ENCODE results near the gene GBF1. TPM values are rescaled to one million over a fixed set of nuclear protein-coding genes. Genes with fewer than 3 reads are reported as not detected.

Gene GBF1
- total and polyA plus RNA-seq, 2 of the 13 experiments (the other 11 are each of a cell fraction or from before 2014, with no cell fraction given), result 17.1 to 21.9 TPM

DNA sequence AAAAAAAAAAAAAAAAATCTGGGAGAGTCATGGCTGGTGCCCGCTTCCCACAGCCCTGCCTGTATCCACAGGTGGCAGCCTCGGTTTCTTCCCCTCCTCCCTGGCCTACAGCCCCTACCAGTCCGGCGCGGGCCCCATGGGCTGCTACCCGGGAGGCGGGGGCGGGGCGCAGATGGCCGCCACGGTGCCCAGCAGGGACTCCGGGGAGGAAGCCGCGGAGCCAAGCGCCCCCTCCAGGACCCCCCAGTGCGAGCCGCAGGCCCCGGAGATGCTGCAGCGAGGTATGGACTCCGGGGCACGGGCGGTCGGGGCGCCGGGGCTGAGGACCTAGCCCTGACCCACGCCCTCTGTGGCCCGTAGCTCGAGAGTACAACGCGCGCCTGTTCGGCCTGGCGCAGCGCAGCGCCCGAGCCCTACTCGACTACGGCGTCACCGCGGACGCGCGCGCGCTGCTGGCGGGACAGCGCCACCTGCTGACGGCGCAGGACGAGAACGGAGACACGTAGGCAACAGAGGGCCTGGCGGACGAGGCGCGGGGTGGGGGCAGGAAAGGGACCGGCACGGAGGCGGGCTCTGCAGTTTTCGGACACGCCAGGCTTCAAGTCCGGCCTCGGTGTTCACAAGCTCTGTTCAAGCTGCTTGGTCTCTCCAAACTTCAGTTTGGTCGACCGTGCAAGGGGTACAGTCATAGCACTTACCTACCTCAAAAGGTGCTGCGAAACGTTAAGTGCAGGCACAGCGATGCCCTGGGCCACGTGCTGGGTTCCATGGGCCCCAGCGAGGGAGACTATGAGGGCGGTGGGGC is 154.1 kb downstream of the GBF1 start (continued):
- TF ChIP-seq ZNF180 (CRISPR knock-in tag; IDR thresholded peaks at IDR 0.05; ENCODE audit: borderline replicate concordance, low read depth) (no peak), ZNF589 (CRISPR knock-in tag; conservative IDR thresholded peaks at IDR 0.05) (peak; percentile 83), SAP130 (CRISPR knock-in tag; IDR thresholded peaks at IDR 0.05; ENCODE audit: low read depth) (peak; percentile 91), MATR3 (CRISPR knock-in tag; IDR thresholded peaks at IDR 0.05) (no peak), NR2C2 (CRISPR knock-in tag; IDR thresholded peaks at IDR 0.05; ENCODE audit: borderline replicate concordance) (peak; percentile 51; the same call in 1 of the 2 replicates), MEIS1 (CRISPR knock-in tag; IDR thresholded peaks at IDR 0.05; ENCODE audit: borderline replicate concordance) (peak; percentile 49; the same call in 1 of the 2 replicates), ZFP37 (CRISPR knock-in tag; IDR thresholded peaks at IDR 0.05; ENCODE audit: borderline replicate concordance) (no peak), ZNF792 (CRISPR knock-in tag; IDR thresholded peaks at IDR 0.05) (no peak), ZNF577 (CRISPR knock-in tag; IDR thresholded peaks at IDR 0.05; ENCODE audit: borderline replicate concordance, low read depth) (no peak), ZNF660 (CRISPR knock-in tag; IDR thresholded peaks at IDR 0.05; ENCODE audit: borderline replicate concordance, low read depth) (no peak), JARID2 (CRISPR knock-in tag; IDR thresholded peaks at IDR 0.05; ENCODE audit: insufficient replicate concordance) (peak; percentile 89), PTBP1 (IDR thresholded peaks at IDR 0.05; ENCODE audit: low read depth, low read length, poor library complexity, severe bottlenecking) (no peak), LCORL (IDR thresholded peaks at IDR 0.05) (no peak), LCORL (CRISPR knock-in tag; IDR thresholded peaks at IDR 0.05) (peak; percentile 90), SP1 (IDR thresholded peaks at IDR 0.05) (no peak), SP1 (CRISPR knock-in tag; IDR thresholded peaks at IDR 0.05) (peak; percentile 65; the same call in 1 of the 2 replicates)
- TF ChIP-seq, protein P1, sequence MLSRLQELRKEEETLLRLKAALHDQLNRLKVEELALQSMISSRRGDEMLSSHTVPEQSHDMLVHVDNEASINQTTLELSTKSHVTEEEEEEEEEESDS (CRISPR knock-in tag; IDR thresholded peaks at IDR 0.05; ENCODE audit: borderline replicate concordance), result no peak
- TF ChIP-seq, protein P2, sequence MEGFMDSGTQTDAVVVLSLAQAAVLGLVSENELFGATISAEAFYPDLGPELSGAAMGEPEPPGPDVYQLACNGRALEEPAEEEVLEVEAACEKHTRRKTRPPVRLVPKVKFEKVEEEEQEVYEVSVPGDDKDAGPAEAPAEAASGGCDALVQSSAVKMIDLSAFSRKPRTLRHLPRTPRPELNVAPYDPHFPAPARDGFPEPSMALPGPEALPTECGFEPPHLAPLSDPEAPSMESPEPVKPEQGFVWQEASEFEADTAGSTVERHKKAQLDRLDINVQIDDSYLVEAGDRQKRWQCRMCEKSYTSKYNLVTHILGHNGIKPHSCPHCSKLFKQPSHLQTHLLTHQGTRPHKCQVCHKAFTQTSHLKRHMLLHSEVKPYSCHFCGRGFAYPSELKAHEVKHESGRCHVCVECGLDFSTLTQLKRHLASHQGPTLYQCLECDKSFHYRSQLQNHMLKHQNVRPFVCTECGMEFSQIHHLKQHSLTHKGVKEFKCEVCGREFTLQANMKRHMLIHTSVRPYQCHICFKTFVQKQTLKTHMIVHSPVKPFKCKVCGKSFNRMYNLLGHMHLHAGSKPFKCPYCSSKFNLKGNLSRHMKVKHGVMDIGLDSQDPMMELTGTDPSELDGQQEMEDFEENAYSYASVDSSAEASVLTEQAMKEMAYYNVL (CRISPR knock-in tag; IDR thresholded peaks at IDR 0.05; ENCODE audit: borderline replicate concordance), result peak; percentile 92
- TF ChIP-seq, protein P3, sequence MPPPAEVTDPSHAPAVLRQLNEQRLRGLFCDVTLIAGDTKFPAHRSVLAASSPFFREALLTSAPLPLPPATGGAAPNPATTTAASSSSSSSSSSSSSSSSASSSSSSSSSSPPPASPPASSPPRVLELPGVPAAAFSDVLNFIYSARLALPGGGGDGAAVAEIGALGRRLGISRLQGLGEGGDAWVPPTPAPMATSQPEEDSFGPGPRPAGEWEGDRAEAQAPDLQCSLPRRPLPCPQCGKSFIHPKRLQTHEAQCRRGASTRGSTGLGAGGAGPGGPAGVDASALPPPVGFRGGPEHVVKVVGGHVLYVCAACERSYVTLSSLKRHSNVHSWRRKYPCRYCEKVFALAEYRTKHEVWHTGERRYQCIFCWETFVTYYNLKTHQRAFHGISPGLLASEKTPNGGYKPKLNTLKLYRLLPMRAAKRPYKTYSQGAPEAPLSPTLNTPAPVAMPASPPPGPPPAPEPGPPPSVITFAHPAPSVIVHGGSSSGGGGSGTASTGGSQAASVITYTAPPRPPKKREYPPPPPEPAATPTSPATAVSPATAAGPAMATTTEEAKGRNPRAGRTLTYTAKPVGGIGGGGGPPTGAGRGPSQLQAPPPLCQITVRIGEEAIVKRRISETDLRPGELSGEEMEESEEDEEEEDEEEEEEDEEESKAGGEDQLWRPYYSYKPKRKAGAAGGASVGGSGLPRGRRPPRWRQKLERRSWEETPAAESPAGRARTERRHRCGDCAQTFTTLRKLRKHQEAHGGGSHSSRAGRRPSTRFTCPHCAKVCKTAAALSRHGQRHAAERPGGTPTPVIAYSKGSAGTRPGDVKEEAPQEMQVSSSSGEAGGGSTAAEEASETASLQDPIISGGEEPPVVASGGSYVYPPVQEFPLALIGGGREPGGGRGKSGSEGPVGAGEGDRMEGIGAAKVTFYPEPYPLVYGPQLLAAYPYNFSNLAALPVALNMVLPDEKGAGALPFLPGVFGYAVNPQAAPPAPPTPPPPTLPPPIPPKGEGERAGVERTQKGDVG (CRISPR knock-in tag; IDR thresholded peaks at IDR 0.05; ENCODE audit: borderline replicate concordance), result 0 out of 2 replicates have a peak, but pooled peaks have one; percentile 63
- TF ChIP-seq, protein P4, sequence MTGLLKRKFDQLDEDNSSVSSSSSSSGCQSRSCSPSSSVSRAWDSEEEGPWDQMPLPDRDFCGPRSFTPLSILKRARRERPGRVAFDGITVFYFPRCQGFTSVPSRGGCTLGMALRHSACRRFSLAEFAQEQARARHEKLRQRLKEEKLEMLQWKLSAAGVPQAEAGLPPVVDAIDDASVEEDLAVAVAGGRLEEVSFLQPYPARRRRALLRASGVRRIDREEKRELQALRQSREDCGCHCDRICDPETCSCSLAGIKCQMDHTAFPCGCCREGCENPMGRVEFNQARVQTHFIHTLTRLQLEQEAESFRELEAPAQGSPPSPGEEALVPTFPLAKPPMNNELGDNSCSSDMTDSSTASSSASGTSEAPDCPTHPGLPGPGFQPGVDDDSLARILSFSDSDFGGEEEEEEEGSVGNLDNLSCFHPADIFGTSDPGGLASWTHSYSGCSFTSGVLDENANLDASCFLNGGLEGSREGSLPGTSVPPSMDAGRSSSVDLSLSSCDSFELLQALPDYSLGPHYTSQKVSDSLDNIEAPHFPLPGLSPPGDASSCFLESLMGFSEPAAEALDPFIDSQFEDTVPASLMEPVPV (CRISPR knock-in tag; IDR thresholded peaks at IDR 0.05), result no peak
